Cardiac fibroblast (primary cell): ENCODE measurements around the gene DHX58.

Source experiments
- DNase-seq, 2 donors: peaks; one replicate each; pipeline versions ENCODE4 v3.0.0 to v3.0.0-alpha.2; 2010; ENCODE audit warnings: low read depth in 2 of 2
- H3K4me3 ChIP-seq, 2 donors: replicated peaks in 1 of 2; 1 replicate in 1 of 2; 2 replicates in 1 of 2; pipeline ENCODE4 v1.5.1; 2011; ENCODE audit warnings: low read depth in 2 of 2, low read length in 2 of 2, mild to moderate bottlenecking in 2 of 2, moderate library complexity in 1 of 2
- CTCF ChIP-seq: IDR thresholded peaks from one replicate; pipeline ENCODE4 v1.5.1; 2011; ENCODE audit warnings: low read depth, mild to moderate bottlenecking, low read length, inconsistent platforms

Gene DHX58

GRCh38 chr17:42052346-42052877, 60.1 kb downstream of the DHX58 start:
- H3K4me3 ChIP-seq = no peak overlapping the region
- no peak for DNase-seq
- TF ChIP-seq CTCF = no peak

- no peak overlapping the region for H3K4me3 ChIP-seq
- TF ChIP-seq CTCF = no peak
- no peak for DNase-seq
These were observed 60.9 kb downstream of the DHX58 start for GRCh38 chr17:42051645-42052044.
